PC-3 (cell line): ENCODE measurements around the gene MAML3. TPM values are rescaled to one million over a fixed set of nuclear protein-coding genes. Genes with fewer than 3 reads are reported as not detected.

Experiments
- ATAC-seq: fragments of 200-7000 bp; cut with Tn5 transposase; 2 replicates; pipeline ENCODE4 v1.9.1; 2020; ENCODE audit warnings: mild to moderate bottlenecking, moderate library complexity
- BruUV-seq: library from RNA; stranded (reverse); fragments of 400-500 nt; replicated peaks from 2 replicates; lab custom pipeline; 2021; lab: Mats Ljungman, UMichigan
- CTCF ChIA-PET: fragments of 300-600 bp; sonication (Branson Sonifier 250); formaldehyde crosslinking; loops from one replicate; lab custom pipeline; 2022; ENCODE audit warnings: antibody characterized with exemption; lab: Charles Lee
- POLR2A ChIA-PET: fragments of 300-600 bp; sonication (Branson Sonifier 250); formaldehyde crosslinking; loops from one replicate; lab custom pipeline; 2022; ENCODE audit warnings: antibody characterized with exemption; ENCODE audit not compliant: unreplicated experiment; lab: Charles Lee
- DNase-seq: peaks from one replicate; pipeline ENCODE4 v3.0.0-alpha.2; 2015
- H2AFZ ChIP-seq: fragments of 300-600 bp; sonication (generic); 2 replicates; pipeline ENCODE4 v1.6.0; 2016; ENCODE audit warnings: antibody characterized with exemption, low read length
- H3F3A ChIP-seq: fragments of 300-600 bp; sonication (generic); one replicate; pipeline ENCODE4 v1.6.0; 2017; ENCODE audit warnings: antibody characterized with exemption, low read length, control low read depth, mild to moderate bottlenecking; ENCODE audit not compliant: unreplicated experiment
- H3K27ac ChIP-seq: fragments of 300-600 bp; sonication (generic); 2 replicates; pipeline ENCODE4 v1.5.1; 2016; ENCODE audit warnings: mild to moderate bottlenecking, low read length
- H3K27me3 ChIP-seq: fragments of 300-600 bp; sonication (generic); 2 replicates; pipeline ENCODE4 v1.6.1; 2016; ENCODE audit warnings: low read length, mixed read lengths
- H3K36me3 ChIP-seq: fragments of 300-600 bp; sonication (generic); 2 replicates; pipeline ENCODE4 v1.6.1; 2016; ENCODE audit warnings: low read depth, mixed run types, low read length, mixed read lengths
- H3K4me1 ChIP-seq: fragments of 300-600 bp; sonication (generic); 2 replicates; pipeline ENCODE4 v1.5.1; 2016; ENCODE audit warnings: low read length; ENCODE audit not compliant: insufficient read depth
- H3K4me2 ChIP-seq: fragments of 300-600 bp; sonication (generic); 2 replicates; pipeline ENCODE4 v1.6.0; 2016; ENCODE audit warnings: low read length
- H3K4me3 ChIP-seq: fragments of 300-600 bp; sonication (generic); 2 replicates; pipeline ENCODE4 v1.5.1; 2016; ENCODE audit warnings: mild to moderate bottlenecking, low read length, mixed read lengths
- H3K79me2 ChIP-seq: fragments of 300-600 bp; sonication (generic); 2 replicates; pipeline ENCODE4 v1.6.1; 2017; ENCODE audit warnings: low read length, mixed read lengths
- H3K9ac ChIP-seq: fragments of 300-600 bp; sonication (generic); 2 replicates; pipeline ENCODE4 v1.6.0; 2016; ENCODE audit warnings: mild to moderate bottlenecking, low read length
- H3K9me2 ChIP-seq: fragments of 300-600 bp; sonication (generic); replicated peaks from 2 replicates; pipeline ENCODE4 v1.6.1; 2016; ENCODE audit warnings: mixed run types, low read length, mixed read lengths
- H3K9me3 ChIP-seq: fragments of 300-600 bp; sonication (generic); 2 replicates; pipeline ENCODE4 v1.6.1; 2016; ENCODE audit warnings: low read length, mixed read lengths
- H4K20me1 ChIP-seq: fragments of 300-600 bp; sonication (generic); 2 replicates; pipeline ENCODE4 v1.6.1; 2016; ENCODE audit warnings: low read length, mixed read lengths
- EZH2 ChIP-seq: fragments of 300-600 bp; sonication (generic); IDR thresholded peaks from one replicate; pipeline ENCODE4 v1.6.1; 2017; ENCODE audit warnings: antibody characterized with exemption, mild to moderate bottlenecking, low read length; ENCODE audit not compliant: unreplicated experiment
- EZH2phosphoT487 ChIP-seq: fragments of 300-600 bp; sonication (generic); IDR thresholded peaks from 2 replicates; pipeline ENCODE4 v1.6.1; 2018; ENCODE audit warnings: mild to moderate bottlenecking, antibody characterized with exemption, low read length, borderline replicate concordance
- intact Hi-C: fragments of 100-400 bp; cut with micrococcal nuclease; formaldehyde crosslinking; loops from 2 replicates; pipeline ENCODE4 v1.9.0; 2023
- total RNA-seq: library from RNA; depleted of rRNA; stranded (reverse); fragments of >200 nt; gene quantifications from 2 replicates; pipeline ENCODE4 v1.2.3, GENCODE V29; 2014
- TF ChIP-seq, protein P1 (sequence below): fragments of 300-600 bp; sonication (generic); conservative IDR thresholded peaks from 2 replicates; pipeline ENCODE4 v1.5.1; 2017; ENCODE audit warnings: antibody characterized with exemption, low read depth, mild to moderate bottlenecking, low read length

MAML3 gene
- total RNA-seq, 1 experiment from 2014 or later = 4.3 TPM

DNA sequence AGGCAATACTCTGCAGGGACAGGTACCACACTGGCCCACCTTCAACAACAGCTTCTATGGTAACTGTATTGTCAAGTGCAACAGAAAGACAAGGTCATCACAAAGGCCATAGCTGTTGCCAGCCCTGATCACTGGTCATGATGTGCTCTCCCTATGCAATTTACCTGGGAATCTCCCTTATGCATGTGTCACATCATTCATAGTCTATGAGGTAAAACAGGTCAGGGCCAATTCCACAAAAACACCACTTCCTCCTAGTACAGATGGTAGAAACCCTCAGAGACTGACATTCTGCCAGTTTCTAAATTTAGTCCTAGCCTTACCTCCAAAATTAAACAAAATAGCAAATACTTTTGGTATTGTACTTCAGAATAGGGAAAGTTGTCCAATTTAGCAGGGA lies 355.5 kb downstream of the MAML3 start:
- no peak for TF ChIP-seq EZH2
- no peak for TF ChIP-seq EZH2phosphoT487
- TF ChIP-seq, protein P1, sequence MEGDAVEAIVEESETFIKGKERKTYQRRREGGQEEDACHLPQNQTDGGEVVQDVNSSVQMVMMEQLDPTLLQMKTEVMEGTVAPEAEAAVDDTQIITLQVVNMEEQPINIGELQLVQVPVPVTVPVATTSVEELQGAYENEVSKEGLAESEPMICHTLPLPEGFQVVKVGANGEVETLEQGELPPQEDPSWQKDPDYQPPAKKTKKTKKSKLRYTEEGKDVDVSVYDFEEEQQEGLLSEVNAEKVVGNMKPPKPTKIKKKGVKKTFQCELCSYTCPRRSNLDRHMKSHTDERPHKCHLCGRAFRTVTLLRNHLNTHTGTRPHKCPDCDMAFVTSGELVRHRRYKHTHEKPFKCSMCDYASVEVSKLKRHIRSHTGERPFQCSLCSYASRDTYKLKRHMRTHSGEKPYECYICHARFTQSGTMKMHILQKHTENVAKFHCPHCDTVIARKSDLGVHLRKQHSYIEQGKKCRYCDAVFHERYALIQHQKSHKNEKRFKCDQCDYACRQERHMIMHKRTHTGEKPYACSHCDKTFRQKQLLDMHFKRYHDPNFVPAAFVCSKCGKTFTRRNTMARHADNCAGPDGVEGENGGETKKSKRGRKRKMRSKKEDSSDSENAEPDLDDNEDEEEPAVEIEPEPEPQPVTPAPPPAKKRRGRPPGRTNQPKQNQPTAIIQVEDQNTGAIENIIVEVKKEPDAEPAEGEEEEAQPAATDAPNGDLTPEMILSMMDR = no peak
- Histone ChIP-seq H3K27ac (no peak overlapping the region), H3K9ac (no peak overlapping the region), H3K79me2 (no peaks in the 10 kb centered on the region), H4K20me1 (no peaks in the 10 kb centered on the region), H3K4me2 (no peak overlapping the region), H2AFZ (no peak overlapping the region), H3K27me3 (no peaks in the 10 kb centered on the region), H3F3A (no peaks in the 10 kb centered on the region), H3K4me1 (no peaks in the 10 kb centered on the region), H3K9me2 (no peaks in the 10 kb centered on the region), H3K9me3 (no peaks in the 10 kb centered on the region), H3K36me3 (no peaks in the 10 kb centered on the region), H3K4me3 (no peak overlapping the region)
- ATAC-seq (no peak), DNase-seq (no peak)
- ChIA-PET POLR2A (no interaction called here), CTCF (no interaction called here)
- no TSS peak for BruUV-seq
- intact Hi-C loops = no loop called here

DNA sequence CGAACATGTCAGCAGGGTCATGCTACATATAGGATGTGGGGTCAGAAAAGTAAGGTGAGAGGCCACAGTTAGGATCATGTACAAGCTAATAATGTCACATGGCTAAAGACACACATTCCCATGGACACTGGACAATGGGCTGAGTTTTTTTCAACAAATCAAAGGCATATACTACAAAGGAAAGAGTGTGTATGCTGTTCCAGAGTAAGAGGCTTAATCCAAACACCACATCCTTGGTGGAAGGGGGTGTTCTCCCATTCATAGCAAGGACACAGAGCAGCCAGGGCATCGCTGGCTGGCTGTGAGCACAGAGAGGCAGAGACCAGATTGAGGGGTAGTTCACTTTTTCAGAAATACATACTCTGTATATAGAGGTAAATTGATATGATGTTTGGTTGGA lies 356.7 kb downstream of the MAML3 start:
- TF ChIP-seq EZH2phosphoT487 (no peak), EZH2 (no peak)
- TF ChIP-seq, protein P1 = no peak
- ChIA-PET POLR2A (no interaction called here), CTCF (no interaction called here)
- no peaks in the 10 kb centered on the region for H3K36me3 ChIP-seq
- no peaks in the 10 kb centered on the region for H3K9me3 ChIP-seq
- no peaks in the 10 kb centered on the region for H3K27me3 ChIP-seq
- no peak overlapping the region for H3K27ac ChIP-seq
- no peak overlapping the region for H2AFZ ChIP-seq
- no peak overlapping the region for H3K9ac ChIP-seq
- H4K20me1 ChIP-seq = no peaks in the 10 kb centered on the region
- no peaks in the 10 kb centered on the region for H3F3A ChIP-seq
- H3K9me2 ChIP-seq = no peaks in the 10 kb centered on the region
- H3K4me3 ChIP-seq = no peak overlapping the region
- no peaks in the 10 kb centered on the region for H3K4me1 ChIP-seq
- H3K79me2 ChIP-seq = no peaks in the 10 kb centered on the region
- H3K4me2 ChIP-seq = no peak overlapping the region
- ATAC-seq (no peak), DNase-seq (no peak)
- BruUV-seq = no TSS peak
- intact Hi-C loops = no loop called here

DNA sequence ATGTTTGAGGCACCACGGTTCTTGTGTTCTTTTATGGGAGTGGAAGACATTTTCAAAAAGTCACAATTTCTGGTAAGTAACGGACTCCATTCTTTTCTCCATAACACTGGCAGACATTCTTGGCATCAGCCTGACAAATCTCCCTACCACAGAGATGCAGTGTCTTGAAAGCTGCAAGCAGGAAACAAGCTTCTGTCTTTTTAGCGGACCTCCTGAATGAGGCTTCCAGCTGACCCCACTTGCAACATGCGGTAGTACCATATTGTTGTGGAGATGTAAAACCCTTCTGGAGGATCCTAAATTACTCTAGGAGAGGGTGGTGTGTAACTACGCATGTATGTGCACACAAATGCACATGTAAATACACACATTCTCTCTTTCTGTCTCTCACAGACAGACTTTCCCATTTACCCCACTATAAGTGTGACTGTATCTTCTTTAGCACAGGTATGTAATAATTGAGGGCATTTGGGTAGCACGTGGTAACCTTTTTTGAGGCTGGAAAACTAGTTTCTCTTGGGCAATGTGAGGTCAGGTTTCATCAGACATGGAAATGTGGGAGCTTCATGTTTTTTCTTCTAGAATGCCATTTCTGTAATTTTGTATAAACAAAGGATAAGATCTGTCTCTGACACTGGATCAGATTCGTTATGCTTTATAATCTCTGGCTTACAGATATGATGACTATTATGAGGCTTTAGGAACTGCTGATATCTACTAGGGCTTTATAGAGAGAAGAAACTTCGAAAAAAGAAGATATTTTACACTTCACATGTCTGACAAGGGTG lies 358.3 kb downstream of the MAML3 start:
- Histone ChIP-seq H3K4me3 (no peak overlapping the region), H3K9me2 (no peaks in the 10 kb centered on the region), H3F3A (no peaks in the 10 kb centered on the region), H3K4me1 (no peaks in the 10 kb centered on the region), H3K4me2 (no peak overlapping the region), H3K9me3 (no peaks in the 10 kb centered on the region), H3K27me3 (no peaks in the 10 kb centered on the region), H3K79me2 (no peaks in the 10 kb centered on the region), H3K36me3 (no peaks in the 10 kb centered on the region), H3K27ac (no peak overlapping the region), H4K20me1 (no peaks in the 10 kb centered on the region), H3K9ac (no peak overlapping the region), H2AFZ (no peak overlapping the region)
- TF ChIP-seq EZH2 (no peak), EZH2phosphoT487 (no peak)
- TF ChIP-seq, protein P1 = no peak
- ChIA-PET POLR2A (no interaction called here), CTCF (no interaction called here)
- ATAC-seq = no peak
- intact Hi-C loops = no loop called here
- no peak for DNase-seq
- no TSS peak for BruUV-seq
